Left kidney (tissue), 2 donors: ENCODE data around the gene SLC22A4. TPM values are rescaled to one million over a fixed set of nuclear protein-coding genes. Genes with fewer than 3 reads are reported as not detected.
A peak's percentile ranks its signal among the peaks of the same experiment; 100 is the strongest.

Experiments used
- DNase-seq: peaks from one replicate; pipeline ENCODE4 v3.0.0-alpha.2; 2013
- polyA plus RNA-seq: library from polyadenylated mRNA; unstranded; fragments of 120-200 nt; gene quantifications from one replicate; pipeline ENCODE4 v1.2.1, GENCODE V29; 2013; ENCODE audit not compliant: insufficient read length

The SLC22A4 gene
- polyA plus RNA-seq, 1 donor: 7.6 TPM

- no peak for DNase-seq
Measured at GRCh38 chr5:132274050-132274792, 20.0 kb upstream of the SLC22A4 start.

- DNase-seq: no peak
Measured at GRCh38 chr5:132275367-132276220, 18.6 kb upstream of the SLC22A4 start.

- DNase-seq: no peak
Measured at GRCh38 chr5:132277256-132277655, 16.9 kb upstream of the SLC22A4 start.

DNA sequence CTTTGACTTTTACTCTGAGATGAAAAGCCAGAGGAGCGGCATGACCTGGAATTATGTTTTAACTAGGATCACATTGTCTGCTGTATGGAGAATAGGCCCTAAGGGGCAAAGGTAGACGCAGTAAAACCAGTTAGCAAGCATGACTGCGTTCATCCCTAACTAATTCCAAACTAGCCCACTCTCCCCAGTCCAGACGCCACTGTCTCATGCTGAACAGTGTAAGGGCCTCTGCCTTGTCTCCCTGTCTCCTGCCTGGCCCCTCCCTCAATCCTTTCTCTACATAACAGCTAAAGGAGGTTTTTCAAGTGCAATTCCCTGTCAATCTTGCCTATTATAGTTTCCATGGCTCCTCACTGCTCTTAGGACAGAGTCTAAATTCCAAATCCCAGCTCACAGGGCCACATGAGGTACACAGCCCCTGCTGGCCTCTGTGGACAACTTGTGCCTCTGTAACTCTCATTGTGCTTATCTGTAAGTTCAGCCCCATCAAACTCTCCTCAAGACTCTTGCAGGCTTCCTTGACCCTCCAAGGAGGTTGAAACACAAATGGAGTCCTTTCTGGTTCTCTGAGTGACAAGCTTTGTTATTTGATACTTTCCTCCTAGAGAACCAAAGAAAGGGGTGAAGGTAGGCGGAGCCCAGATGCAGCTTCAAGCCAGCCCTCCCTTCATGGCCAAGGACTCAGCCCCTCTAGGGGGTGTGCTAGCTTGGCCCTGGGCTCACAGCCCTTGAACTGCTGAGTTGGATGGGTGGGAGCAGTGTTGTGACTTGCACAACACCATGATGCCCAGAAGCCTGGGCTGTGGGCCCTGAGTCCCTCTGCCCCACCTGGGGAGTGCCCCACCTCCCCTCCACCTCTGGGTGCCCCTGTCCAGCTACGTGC lies 16.0 kb upstream of the SLC22A4 start:
- no peak for DNase-seq

DNA sequence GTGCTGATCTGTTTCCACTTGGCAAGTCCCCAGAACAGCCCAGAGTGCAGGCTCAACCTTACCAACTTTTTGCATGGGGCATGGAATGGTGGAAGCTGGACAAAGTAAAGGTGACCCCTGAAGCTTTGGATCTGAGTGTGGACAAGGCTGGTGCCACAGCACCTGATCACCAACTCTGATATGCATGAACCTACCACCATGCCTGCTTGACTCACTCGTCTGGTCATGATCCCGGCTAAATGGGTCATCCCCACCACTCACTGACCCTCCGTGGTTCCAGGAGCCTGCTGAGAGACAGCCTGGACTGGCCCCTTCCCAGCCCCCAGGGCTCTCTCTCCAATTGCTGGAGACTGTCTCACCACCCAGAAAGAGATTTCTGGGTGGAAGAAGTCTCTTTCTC lies 14.4 kb upstream of the SLC22A4 start:
- no peak for DNase-seq

DNA sequence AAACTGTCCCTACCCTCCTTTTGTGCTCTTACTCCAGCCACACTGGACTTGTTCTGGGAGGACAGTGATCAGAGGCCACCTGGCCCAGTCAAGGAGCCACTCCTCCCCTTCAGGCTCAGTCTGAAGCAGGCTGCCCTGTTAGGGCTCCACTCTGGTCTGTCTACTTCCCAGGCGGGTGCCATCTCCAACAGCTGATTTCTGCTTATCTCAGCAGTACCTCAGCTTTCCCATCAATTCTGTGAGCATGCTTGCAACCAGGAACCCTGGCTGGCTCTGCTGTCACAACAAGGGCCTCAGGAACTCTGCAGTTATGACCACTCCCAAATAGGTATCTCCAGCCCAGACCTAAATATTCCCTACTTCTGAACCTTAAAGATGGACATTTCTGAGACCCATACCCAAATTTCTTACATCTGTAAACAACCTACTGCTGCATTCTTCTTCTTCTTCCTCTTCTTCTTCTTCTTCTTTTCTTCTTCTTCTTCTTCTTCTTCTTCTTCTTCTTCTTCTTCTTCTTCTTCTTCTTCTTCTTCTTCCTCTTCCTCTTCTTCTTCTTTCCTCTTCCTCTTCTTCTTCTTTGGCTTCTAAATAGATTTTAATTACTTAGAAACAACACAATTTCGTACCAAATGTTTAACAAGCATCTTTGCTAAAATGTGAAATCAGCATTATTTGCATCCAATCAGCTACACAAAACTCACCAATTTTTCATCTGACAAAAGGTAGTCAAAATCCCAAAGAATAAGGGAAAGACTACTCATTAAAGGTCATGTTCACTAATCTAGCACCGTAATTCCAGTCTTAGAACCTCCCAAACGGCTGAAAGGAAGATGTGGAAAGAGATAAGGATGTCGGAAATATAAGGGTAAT lies 13.6 kb upstream of the SLC22A4 start:
- DNase-seq: no peak

DNA sequence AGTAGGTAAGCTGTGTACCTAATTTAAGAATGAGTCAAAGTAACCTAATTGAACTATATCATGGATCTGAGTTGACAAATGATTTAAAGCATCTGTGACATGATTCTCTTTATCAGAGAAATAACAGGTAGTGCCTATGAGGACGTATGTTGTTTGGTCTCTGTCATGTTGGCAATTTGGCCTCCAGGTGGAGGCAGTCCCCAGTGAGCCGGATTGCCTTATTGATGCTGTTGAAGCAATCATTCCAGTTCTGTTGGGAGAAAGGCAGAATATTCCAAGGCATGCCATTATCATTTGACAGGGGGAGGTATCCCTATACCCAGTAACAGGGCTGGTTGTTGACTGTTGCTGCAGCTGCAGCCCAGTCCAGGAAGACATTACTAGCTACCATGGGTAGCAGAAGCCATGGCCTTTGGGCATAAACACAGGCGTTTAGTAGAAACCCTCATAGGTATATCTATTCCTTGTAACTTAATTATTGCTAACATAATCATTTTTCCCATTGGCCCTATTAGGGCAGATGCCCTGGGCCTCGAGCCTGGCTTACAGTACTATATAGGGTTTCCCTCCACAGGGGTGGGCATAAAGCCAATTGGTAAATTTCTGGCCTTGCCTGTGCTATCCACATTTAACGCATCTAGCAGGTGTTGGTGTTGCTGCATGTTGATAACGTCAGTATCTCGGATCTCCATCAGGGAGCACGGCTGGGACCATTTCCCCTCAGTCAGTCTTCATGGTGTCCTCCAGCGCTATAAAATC lies 12.2 kb upstream of the SLC22A4 start:
- no peak for DNase-seq

- DNase-seq: no peak
Measured at GRCh38 chr5:132283423-132284043, 10.7 kb upstream of the SLC22A4 start.

DNA sequence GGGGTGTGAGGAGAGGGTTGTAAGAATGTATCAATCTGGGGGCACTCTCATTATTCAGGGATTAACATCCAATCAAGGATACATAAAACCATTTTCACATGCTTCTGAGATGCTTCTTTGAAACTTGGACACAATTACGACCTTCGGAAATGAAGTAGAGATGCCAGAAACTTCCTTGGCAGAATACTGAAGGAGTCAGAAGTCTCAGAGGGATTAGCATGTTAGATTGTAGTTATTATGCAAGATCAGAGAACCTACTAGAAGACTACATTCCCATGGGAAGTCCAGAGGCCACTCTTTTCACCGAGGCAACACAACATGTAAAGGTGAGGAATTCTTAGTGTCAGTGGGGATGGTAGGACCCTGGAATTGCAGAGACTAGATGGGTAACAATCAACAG lies 5.1 kb upstream of the SLC22A4 start:
- DNase-seq: no peak

DNA sequence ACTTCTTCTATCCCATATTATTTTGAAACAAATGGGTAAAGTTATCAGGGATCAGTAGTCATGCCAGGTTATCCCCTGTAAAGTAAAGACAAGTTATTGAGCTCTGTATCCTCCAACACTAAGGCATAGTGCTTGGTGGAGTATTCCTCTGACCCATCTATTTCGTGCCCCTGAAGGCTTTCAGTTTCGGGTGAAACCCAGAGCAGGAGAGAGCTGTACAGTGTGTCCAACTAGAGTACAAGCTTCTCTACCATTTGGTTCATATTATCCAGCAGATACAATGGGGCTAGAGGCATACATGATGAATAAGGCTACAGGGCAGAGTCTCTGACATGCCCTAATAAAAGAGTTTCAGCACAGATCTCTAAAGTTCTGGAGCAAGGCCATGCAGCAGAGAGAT lies 3.2 kb upstream of the SLC22A4 start:
- no peak for DNase-seq

DNA sequence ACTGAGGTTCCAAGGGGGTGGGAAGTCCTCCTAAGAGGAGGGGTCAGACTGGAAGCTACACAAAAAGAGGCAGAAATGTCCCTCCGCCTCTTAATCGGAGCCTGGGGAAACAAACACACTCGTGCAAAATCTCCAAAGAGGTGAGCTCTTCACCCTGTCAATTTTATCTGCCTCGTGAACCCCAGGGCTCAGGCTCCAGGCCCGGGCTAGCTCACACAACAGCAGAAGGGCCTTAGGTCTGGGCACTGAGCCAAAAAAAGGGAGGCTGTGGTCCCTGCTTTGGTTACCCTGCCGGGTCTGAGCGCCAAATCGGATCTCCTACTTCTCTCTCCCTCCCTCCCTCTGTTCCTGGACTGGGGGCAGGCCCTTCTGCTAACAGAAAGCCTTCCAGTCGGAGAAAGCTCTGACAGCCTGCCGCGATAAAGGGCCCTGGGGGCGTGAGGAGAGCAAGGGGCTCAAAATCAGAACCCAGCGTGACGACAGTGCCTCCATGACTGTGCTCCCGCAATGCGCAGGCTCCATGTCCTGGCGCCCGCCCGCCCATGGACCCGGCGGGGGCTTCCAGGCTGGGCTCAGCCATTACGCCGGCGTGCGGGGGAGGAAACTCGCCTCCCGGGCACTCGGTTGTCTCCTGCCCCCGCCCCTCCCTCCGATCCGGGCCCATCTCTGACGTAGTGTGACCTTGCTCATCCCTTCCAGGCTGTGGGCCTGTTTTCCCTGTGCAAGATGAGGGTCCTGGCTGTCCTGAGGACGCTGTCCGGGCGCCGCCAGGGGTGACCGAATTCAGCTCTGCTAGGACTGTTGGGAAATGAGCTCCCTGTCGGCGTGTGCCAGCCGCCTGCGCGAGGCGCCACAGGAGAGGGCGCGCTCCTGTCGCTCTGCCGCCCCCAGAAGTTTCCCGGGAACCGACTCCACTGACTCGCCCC lies 865 bp upstream of the SLC22A4 start:
- peak; percentile 87 for DNase-seq

- no peak for DNase-seq
Measured at GRCh38 chr5:132294728-132295504, 722 bp downstream of the SLC22A4 start.

GRCh38 chr5:132295505-132296411 lies 1.6 kb downstream of the SLC22A4 start:
- DNase-seq: no peak

GRCh38 chr5:132296412-132297016 lies 2.3 kb downstream of the SLC22A4 start:
- DNase-seq: no peak

- DNase-seq: no peak
Measured at GRCh38 chr5:132297211-132297940, 3.2 kb downstream of the SLC22A4 start.
